Gastrocnemius medialis (tissue), 4 donors: Measurements from ENCODE around the gene MED28. TPM values are rescaled to one million over a fixed set of nuclear protein-coding genes. Genes with fewer than 3 reads are reported as not detected.

Source experiments
- ATAC-seq, 2 donors: fragments of 150-250 bp; one replicate each; pipeline ENCODE4 v1.9.1; 2016
- DNase-seq, 2 donors: peaks; one replicate each; pipeline ENCODE4 v3.0.0-alpha.2; 2019
- H3K27ac ChIP-seq, 4 donors: fragments of 200-600 bp; sonication (generic); 1 replicate in 1 of 4; 2 replicates in 3 of 4; pipeline ENCODE4 v1.5.1; 2016 to 2018; ENCODE audit warnings: mild to moderate bottlenecking in 2 of 4, moderate library complexity in 1 of 4
- H3K27me3 ChIP-seq, 3 donors: fragments of 200-600 bp; sonication (generic) in 2 of 3; 1 replicate in 1 of 3; 2 replicates in 2 of 3; pipeline versions ENCODE4 v1.5.1 to v1.6.0; 2016 to 2019; ENCODE audit warnings: mild to moderate bottlenecking in 1 of 3, moderate library complexity in 1 of 3
- H3K36me3 ChIP-seq, 2 donors: fragments of 200-600 bp; sonication (generic) in 1 of 2; one replicate each; pipeline ENCODE4 v1.5.1; 2017 to 2018
- H3K4me1 ChIP-seq, 2 donors: fragments of 200-600 bp; sonication (generic) in 1 of 2; one replicate each; pipeline ENCODE4 v1.5.1; 2016 to 2017; ENCODE audit warnings: mild to moderate bottlenecking in 2 of 2
- H3K4me3 ChIP-seq, 4 donors: fragments of 200-600 bp; sonication (generic) in 3 of 4; 1 replicate in 1 of 4; 2 replicates in 3 of 4; pipeline ENCODE4 v1.5.1; 2016 to 2019; ENCODE audit warnings: mild to moderate bottlenecking in 2 of 4
- H3K9me3 ChIP-seq, 3 donors: fragments of 200-600 bp; sonication (generic) in 2 of 3; 1 replicate in 1 of 3; 2 replicates in 2 of 3; pipeline ENCODE4 v1.5.1; 2016 to 2019
- in situ Hi-C, 4 donors: fragments of 200-750 bp; cut with MboI; loops; one replicate each; pipeline versions ENCODE4 v1.15.0 to v1.8.0; 2017; ENCODE audit warnings: low sequenced_read_pairs in 4 of 4
- intact Hi-C: fragments of 100-400 bp; cut with DNase I; formaldehyde crosslinking; loops from one replicate; pipeline ENCODE4 v1.15.1; 2023; ENCODE audit warnings: low total_unique reads
- total RNA-seq, 4 donors: library from RNA; depleted of rRNA; stranded (reverse); fragments of >200 nt; gene quantifications; one replicate each; pipeline versions ENCODE4 v1.1.0 to v1.2.3, GENCODE V29; 2016
- TF ChIP-seq, protein P1 (sequence below), 5 experiments: fragments of 450-650 bp in 3 of 5; fragments of 200-600 bp in 2 of 5; sonication (generic) in 2 of 5; IDR thresholded peaks in 4 of 5; conservative IDR thresholded peaks in 1 of 5; 1 replicate in 4 of 5; 2 replicates in 1 of 5; pipeline ENCODE4 v1.5.1; 2016 to 2019; ENCODE audit warnings: antibody characterized with exemption in 5 of 5, mild to moderate bottlenecking in 3 of 5, moderate library complexity in 3 of 5

The MED28 gene
- total RNA-seq, 4 donors from 2014 or later = 4.5 to 20.0 (median 17.5) TPM

DNA sequence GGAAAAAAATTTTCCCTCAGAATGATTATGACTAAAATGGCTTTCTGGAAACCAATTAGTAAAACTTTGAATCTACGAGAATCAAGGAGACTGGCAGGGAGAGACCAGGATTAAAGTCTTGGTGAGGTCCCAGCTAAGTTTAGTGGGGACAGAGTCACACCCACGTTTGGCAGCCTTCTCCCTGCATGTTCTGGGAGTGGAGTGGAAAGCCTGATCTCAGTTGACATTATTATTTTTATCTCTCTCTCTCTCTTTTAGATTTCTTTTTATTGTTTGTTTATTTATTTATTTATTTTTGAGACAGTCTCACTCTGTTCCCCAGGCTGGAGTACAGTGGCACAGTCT is 67.8 kb downstream of the MED28 start:
- Histone ChIP-seq H3K9me3 (no peaks in the 10 kb centered on the region), H3K4me3 (no peak overlapping the region), H3K4me1 (peaks cover 15 to 16% of the 10 kb centered on the region in 2 donors), H3K27ac (peak overlapping the region in 3 of 4 donors; percentile 45 to 61 (median 57)), H3K27me3 (no peaks in the 10 kb centered on the region), H3K36me3 (no peaks in the 10 kb centered on the region)
- ATAC-seq (peak in 1 of 2 donors; percentile 50), DNase-seq (no peak)
- in situ Hi-C loops (no loop called here), intact Hi-C loops (no loop called here)
- TF ChIP-seq, protein P1, sequence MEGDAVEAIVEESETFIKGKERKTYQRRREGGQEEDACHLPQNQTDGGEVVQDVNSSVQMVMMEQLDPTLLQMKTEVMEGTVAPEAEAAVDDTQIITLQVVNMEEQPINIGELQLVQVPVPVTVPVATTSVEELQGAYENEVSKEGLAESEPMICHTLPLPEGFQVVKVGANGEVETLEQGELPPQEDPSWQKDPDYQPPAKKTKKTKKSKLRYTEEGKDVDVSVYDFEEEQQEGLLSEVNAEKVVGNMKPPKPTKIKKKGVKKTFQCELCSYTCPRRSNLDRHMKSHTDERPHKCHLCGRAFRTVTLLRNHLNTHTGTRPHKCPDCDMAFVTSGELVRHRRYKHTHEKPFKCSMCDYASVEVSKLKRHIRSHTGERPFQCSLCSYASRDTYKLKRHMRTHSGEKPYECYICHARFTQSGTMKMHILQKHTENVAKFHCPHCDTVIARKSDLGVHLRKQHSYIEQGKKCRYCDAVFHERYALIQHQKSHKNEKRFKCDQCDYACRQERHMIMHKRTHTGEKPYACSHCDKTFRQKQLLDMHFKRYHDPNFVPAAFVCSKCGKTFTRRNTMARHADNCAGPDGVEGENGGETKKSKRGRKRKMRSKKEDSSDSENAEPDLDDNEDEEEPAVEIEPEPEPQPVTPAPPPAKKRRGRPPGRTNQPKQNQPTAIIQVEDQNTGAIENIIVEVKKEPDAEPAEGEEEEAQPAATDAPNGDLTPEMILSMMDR (IDR thresholded peaks at IDR 0.05 in 4 of 5, conservative IDR thresholded peaks at IDR 0.05 in 1 of 5) = no peak

Other genes with a start within 250 kb of the MED28 start
- gene QDPR, start 102.6 kb upstream of the MED28 start, total RNA-seq = 10 to 100 TPM in 1 of 4 donors, 1 to 10 TPM in 3; 6.9 to 15.6 (median 9.1) TPM
- gene CLRN2, start 99.5 kb upstream of the MED28 start, total RNA-seq = not detected
- 10 to 100 TPM; 63.7 to 85.2 (median 76.5) TPM for gene LAP3, start 37.4 kb upstream of the MED28 start, total RNA-seq
- under 1 TPM in 3 of 4 donors, not detected in 1; 0.11 to 0.53 (median 0.49) TPM for gene FAM184B, start 167.0 kb downstream of the MED28 start, total RNA-seq
- 10 to 100 TPM in 2 of 4 donors, 1 to 10 TPM in 2; 5.8 to 12.3 (median 8.2) TPM for gene DCAF16, start 196.1 kb downstream of the MED28 start, total RNA-seq
- under 1 TPM in 3 of 4 donors, not detected in 1; 0.25 to 0.49 (median 0.33) TPM for gene NCAPG, start 196.3 kb downstream of the MED28 start, total RNA-seq